D721Med (cell line): ENCODE results near the gene TMEM127.

ENCODE experiments used
- DNase-seq: peaks from one replicate; pipeline ENCODE4 v3.0.0; 2011; ENCODE audit warnings: low spot score; ENCODE audit not compliant: insufficient read length
- FAIRE-seq: peaks from 2 replicates; lab custom pipeline; 2011; peaks lifted over from hg19 to GRCh38; lab: Jason Lieb, UNC
- TF ChIP-seq, protein P1 (sequence below): IDR thresholded peaks from 2 replicates; pipeline ENCODE4 v1.5.1; 2012; ENCODE audit warnings: mild to moderate bottlenecking, control low read depth; ENCODE audit not compliant: insufficient read depth; ENCODE audit errors: missing control alignments

TMEM127 gene

DNA sequence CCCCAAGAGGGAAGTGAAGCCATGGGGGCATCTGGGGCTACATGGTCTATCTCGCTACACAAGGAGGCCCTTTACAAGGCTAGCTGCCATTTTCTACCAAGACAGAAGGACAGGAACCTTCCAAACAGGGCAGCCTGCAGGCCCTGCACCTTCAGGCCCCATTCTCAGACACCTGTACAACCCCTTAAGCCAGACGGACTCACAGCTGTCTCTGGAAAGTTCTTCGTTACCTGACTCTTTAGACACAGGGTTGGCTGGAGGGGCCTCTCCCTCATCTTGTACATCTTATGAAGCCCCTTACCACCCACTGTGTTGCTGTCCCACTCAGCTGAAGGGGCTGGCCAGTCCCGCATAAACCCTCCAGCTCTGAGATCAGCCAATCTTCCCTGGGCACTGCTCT is 17.2 kb downstream of the TMEM127 start:
- TF ChIP-seq, protein P1, sequence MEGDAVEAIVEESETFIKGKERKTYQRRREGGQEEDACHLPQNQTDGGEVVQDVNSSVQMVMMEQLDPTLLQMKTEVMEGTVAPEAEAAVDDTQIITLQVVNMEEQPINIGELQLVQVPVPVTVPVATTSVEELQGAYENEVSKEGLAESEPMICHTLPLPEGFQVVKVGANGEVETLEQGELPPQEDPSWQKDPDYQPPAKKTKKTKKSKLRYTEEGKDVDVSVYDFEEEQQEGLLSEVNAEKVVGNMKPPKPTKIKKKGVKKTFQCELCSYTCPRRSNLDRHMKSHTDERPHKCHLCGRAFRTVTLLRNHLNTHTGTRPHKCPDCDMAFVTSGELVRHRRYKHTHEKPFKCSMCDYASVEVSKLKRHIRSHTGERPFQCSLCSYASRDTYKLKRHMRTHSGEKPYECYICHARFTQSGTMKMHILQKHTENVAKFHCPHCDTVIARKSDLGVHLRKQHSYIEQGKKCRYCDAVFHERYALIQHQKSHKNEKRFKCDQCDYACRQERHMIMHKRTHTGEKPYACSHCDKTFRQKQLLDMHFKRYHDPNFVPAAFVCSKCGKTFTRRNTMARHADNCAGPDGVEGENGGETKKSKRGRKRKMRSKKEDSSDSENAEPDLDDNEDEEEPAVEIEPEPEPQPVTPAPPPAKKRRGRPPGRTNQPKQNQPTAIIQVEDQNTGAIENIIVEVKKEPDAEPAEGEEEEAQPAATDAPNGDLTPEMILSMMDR: no peak
- DNase-seq (no peak), FAIRE-seq (no peak)

DNA sequence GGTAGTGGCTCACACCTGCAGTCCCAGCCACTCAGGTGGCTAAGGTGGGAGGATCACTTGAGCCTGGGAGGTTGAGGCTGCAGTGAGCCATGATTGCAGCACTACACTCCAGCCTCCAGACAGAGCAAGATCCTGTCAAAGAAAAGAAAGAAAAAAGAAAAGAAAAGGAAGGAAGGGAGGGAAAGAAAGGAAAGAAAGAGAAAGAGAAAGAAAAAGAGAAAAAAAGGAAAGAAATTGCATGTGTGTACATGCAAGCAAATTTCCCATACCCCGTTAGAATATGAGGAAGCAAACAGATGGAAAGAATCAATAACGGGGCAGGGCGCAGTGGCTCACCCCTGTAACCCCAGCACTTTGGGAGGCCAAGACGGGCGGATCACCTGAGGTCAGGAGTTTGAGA is 17.9 kb downstream of the TMEM127 start:
- TF ChIP-seq, protein P1: no peak
- no peak for DNase-seq
- FAIRE-seq: no peak

DNA sequence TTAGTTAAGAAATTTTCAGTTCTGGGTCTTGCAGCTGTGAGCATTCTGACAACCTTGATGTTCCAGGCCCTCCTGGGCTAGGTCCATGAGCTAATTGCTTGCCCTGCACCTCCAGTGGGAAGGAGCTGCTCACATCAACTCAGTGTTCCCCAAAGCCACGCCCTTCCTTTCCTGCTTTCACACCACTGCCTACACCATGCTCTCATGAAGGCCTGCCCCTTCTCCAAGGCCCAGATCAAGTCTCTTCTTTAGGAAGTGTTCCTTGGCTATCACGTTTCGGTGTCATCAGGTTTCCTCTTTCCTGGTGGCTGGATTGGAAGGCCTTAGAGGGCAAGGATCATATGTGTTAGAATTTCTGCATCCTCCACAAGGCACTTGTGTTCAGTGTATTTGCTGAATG is 18.8 kb downstream of the TMEM127 start:
- FAIRE-seq (no peak), DNase-seq (no peak)
- TF ChIP-seq, protein P1: no peak

DNA sequence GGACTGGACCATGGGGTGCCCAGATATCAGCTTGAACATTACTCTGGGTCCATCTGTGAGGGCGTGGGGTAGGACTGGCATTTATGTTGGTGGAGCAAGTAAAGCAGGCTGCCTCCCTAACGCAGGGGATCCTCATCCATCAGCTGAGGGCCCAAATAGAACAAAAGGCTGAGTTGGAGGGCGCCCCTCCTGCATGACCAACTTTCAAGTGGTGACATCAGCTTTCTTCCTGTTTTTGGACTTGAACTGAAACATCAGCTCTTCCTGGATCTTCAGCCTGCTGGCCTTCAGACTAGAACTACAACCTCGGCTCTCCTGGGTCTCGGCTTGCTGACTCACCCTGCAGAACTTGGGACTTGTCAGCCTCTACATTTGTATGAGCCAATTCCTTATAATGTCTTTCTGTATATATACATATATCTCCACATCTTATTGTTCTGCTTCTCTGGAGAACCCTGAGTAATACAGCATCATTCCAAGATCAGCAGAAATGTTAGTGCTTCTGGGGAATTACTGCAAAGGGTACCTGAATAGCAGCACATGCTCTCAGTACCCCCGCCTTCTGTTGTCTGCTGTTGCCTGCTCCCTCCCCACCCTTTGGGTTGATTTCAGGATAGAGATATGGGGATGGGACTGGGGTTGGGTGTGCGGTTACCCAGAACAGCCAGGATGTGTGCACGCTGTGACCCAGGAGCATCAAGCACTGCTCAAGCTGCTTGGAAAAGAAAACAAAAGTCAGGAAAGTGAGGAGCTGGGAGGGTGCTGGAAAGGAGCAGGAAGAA is 20.0 kb downstream of the TMEM127 start:
- FAIRE-seq: no peak
- TF ChIP-seq, protein P1: no peak
- DNase-seq: no peak

DNA sequence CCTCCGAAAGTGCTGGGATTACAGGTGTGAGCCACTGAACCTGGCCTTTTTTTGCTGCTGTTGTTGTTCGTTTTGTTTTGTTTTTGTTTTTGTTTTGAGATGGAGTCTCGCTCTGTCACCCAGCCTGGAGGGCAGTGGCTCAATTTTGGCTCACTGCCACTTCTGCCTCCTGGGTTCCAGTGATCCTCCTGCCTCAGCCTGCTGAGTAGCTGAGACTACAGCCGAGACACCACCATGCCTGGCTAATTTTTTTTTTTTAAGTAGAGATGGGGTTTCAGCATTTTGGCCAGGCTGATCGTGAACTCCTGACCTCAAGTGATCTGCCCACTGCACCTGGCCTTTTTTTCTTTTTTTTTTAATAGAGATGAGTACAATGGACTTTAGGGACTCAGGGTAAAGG is 22.0 kb downstream of the TMEM127 start:
- TF ChIP-seq, protein P1: no peak
- DNase-seq (no peak), FAIRE-seq (no peak)

DNA sequence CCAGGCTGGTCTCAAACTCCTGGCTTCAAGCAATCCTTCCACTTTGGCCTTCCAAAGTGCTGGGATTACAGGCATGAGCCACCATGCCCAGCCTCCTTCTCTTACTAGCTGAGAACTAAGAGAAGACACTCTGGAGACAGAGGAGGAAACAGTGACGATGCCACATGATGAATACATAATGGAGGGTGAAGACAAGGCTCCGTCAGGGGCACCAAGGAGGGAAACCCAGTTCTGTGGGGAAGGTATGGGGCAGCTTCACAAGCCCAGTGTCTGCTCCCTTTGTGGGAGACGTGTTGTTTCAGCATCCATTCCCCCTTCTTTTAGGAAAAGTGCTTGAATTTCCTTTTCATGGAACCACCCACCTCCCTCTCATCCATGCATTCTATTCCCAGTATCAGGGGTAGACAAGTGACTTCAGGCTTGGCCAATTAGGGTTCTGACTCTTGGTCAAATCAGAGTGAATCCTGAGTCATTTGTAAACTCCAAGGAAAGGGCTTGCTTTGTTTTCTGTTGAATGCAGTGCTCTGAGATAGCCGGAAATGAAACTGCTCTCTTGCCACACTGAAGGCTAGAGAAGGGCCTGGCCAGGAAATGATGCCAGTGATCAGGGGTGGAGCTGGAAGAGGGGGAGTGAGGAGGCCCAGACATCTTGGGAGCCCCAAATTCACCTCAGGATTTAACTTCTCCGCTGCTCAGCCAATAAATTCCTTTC is 23.7 kb downstream of the TMEM127 start:
- TF ChIP-seq, protein P1: no peak
- DNase-seq: no peak
- FAIRE-seq: no peak

DNA sequence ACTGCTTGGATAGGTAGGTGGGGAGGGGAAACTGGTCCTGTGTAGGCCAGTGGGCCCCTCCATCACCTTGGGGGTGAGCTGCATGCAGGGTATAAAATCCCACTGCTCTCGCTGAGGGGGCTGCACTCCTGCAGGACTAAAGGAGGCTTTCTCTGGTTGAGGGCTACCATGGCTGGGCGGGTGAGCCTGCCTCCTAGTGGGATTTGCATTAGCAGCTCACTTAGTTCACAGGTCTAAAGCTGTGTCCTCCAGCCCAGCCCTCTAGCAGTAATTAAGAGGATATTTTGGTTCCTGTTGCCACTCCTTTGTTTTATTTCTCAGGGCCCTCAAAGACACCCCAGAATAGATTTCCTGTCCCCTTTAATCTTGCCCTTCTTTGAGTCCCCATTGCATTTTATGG is 24.6 kb downstream of the TMEM127 start:
- DNase-seq (no peak), FAIRE-seq (no peak)
- TF ChIP-seq, protein P1: no peak
